GM12892 (cell line): ENCODE results near the gene TMPRSS3.
A peak's percentile ranks its signal among the peaks of the same experiment; 100 is the strongest.

Source experiments
- DNase-seq: peaks from one replicate; pipeline ENCODE4 v3.0.0; 2011; ENCODE audit not compliant: insufficient read length
- FAIRE-seq: peaks from 2 replicates; lab custom pipeline; 2011; peaks lifted over from hg19 to GRCh38; lab: Jason Lieb, UNC
- POLR2A ChIP-seq: IDR thresholded peaks from 2 replicates; pipeline ENCODE4 v1.6.1; 2011; ENCODE audit warnings: low read depth, low read length, control low read depth
- POLR2AphosphoS5 ChIP-seq: IDR thresholded peaks from 2 replicates; pipeline ENCODE4 v1.6.1; 2011; ENCODE audit warnings: low read depth, low read length, control low read depth
- TAF1 ChIP-seq: IDR thresholded peaks from 2 replicates; pipeline ENCODE4 v1.6.1; 2011; ENCODE audit warnings: low read depth, mild to moderate bottlenecking, control low read depth, low read length, borderline replicate concordance

The TMPRSS3 gene

GRCh38 chr21:42425591-42425990, 29.7 kb upstream of the TMPRSS3 start:
- FAIRE-seq, result peak; percentile 93

GRCh38 chr21:42424914-42425541, 29.2 kb upstream of the TMPRSS3 start:
- FAIRE-seq (no peak), DNase-seq (no peak)
- TF ChIP-seq TAF1 (no peak), POLR2AphosphoS5 (no peak; the same call in 1 of the 2 replicates), POLR2A (no peak)

More at GRCh38 chr21:42425591-42425990, 29.7 kb upstream of the TMPRSS3 start:
- no peak for TF ChIP-seq POLR2A
- TF ChIP-seq TAF1, result no peak
- DNase-seq, result no peak

GRCh38 chr21:42423685-42424084, 27.8 kb upstream of the TMPRSS3 start:
- no peak for DNase-seq
- no peak for FAIRE-seq
- TF ChIP-seq POLR2AphosphoS5 (no peak), POLR2A (no peak), TAF1 (no peak)

GRCh38 chr21:42423197-42423675, 27.4 kb upstream of the TMPRSS3 start:
- DNase-seq (no peak), FAIRE-seq (peak; percentile 90)
- no peak for TF ChIP-seq TAF1
- TF ChIP-seq POLR2AphosphoS5, result no peak
- no peak for TF ChIP-seq POLR2A

GRCh38 chr21:42421018-42421793, 25.4 kb upstream of the TMPRSS3 start:
- TF ChIP-seq POLR2AphosphoS5 (no peak), TAF1 (no peak), POLR2A (no peak)
- DNase-seq (no peak), FAIRE-seq (no peak)

GRCh38 chr21:42419845-42420244, 24.0 kb upstream of the TMPRSS3 start:
- DNase-seq, result no peak
- TF ChIP-seq POLR2AphosphoS5, result no peak
- FAIRE-seq, result no peak

GRCh38 chr21:42418886-42419285, 23.0 kb upstream of the TMPRSS3 start:
- FAIRE-seq, result no peak

GRCh38 chr21:42417533-42417932, 21.7 kb upstream of the TMPRSS3 start:
- no peak for DNase-seq
- no peak for FAIRE-seq
- TF ChIP-seq POLR2AphosphoS5 (no peak), TAF1 (no peak), POLR2A (no peak)

More at GRCh38 chr21:42418886-42419285, 23.0 kb upstream of the TMPRSS3 start:
- no peak for DNase-seq
- no peak for TF ChIP-seq TAF1
- no peak for TF ChIP-seq POLR2A
- TF ChIP-seq POLR2AphosphoS5, result no peak

GRCh38 chr21:42414928-42415769, 19.3 kb upstream of the TMPRSS3 start:
- FAIRE-seq, result peak; percentile 95
- TF ChIP-seq POLR2A (peak; percentile 66), POLR2AphosphoS5 (no peak)
- peak; percentile 75 for DNase-seq

GRCh38 chr21:42414553-42414927, 18.7 kb upstream of the TMPRSS3 start:
- TF ChIP-seq POLR2A (no peak), POLR2AphosphoS5 (0 out of 2 replicates have a peak, but pooled peaks have one; percentile 3)
- DNase-seq, result no peak
- no peak for FAIRE-seq

GRCh38 chr21:42414066-42414465, 18.2 kb upstream of the TMPRSS3 start:
- FAIRE-seq, result no peak
- no peak for DNase-seq
- TF ChIP-seq POLR2AphosphoS5 (no peak), TAF1 (no peak), POLR2A (no peak)
